H1 (cell line): ENCODE data around the gene PRSS36. TPM values are rescaled to one million over a fixed set of nuclear protein-coding genes. Genes with fewer than 3 reads are reported as not detected.

Source experiments
- CTCF ChIA-PET: fragments of 300-600 bp; sonication (Branson Sonifier 250); formaldehyde crosslinking; loops from one replicate; lab custom pipeline; 2021; ENCODE audit not compliant: partially characterized antibody; lab: Charles Lee
- POLR2A ChIA-PET: fragments of 300-600 bp; sonication (Branson Sonifier 250); formaldehyde crosslinking; loops from one replicate; lab custom pipeline; 2021; ENCODE audit warnings: inconsistent platforms; ENCODE audit not compliant: partially characterized antibody; lab: Charles Lee
- DNase-seq, 2 experiments: peaks; one replicate each; pipeline versions ENCODE4 v3.0.0 to v3.0.0-alpha.2; 2010 to 2022; ENCODE audit warnings: low spot score in 2 of 2, low read depth in 1 of 2, mixed read lengths in 1 of 2
- FAIRE-seq: peaks from 2 replicates; lab custom pipeline; 2011; peaks lifted over from hg19 to GRCh38; lab: Jason Lieb, UNC
- H2AFZ ChIP-seq: 2 replicates; pipeline ENCODE4 v1.8.1; 2012; ENCODE audit warnings: low read length, inconsistent platforms
- H2AK5ac ChIP-seq: 2 replicates; pipeline ENCODE4 v1.6.1; 2013; ENCODE audit warnings: low read depth, low read length
- H2BK120ac ChIP-seq: replicated peaks from 2 replicates; pipeline ENCODE3; 2013; ENCODE audit warnings: low read depth, low read length, inconsistent platforms
- H2BK12ac ChIP-seq: 2 replicates; pipeline ENCODE4 v1.6.1; 2013; ENCODE audit warnings: low read depth, low read length
- H2BK15ac ChIP-seq: 2 replicates; pipeline ENCODE4 v1.6.1; 2013; ENCODE audit warnings: low read length
- H2BK20ac ChIP-seq: 2 replicates; pipeline ENCODE4 v1.6.1; 2013; ENCODE audit warnings: low read length
- H2BK5ac ChIP-seq: 2 replicates; pipeline ENCODE4 v1.6.1; 2013; ENCODE audit warnings: low read depth, low read length
- H3K14ac ChIP-seq: 2 replicates; pipeline ENCODE4 v1.6.1; 2013; ENCODE audit warnings: inconsistent platforms; ENCODE audit not compliant: insufficient read length
- H3K18ac ChIP-seq: 2 replicates; pipeline ENCODE4 v1.6.1; 2013; ENCODE audit warnings: low read length; ENCODE audit errors: extremely low read depth
- H3K23ac ChIP-seq: 2 replicates; pipeline ENCODE4 v1.6.1; 2013; ENCODE audit warnings: inconsistent platforms; ENCODE audit not compliant: insufficient read length
- H3K23me2 ChIP-seq: 2 replicates; pipeline ENCODE4 v1.6.1; 2013; ENCODE audit warnings: low read depth, low read length
- H3K27ac ChIP-seq: 2 replicates; pipeline ENCODE4 v1.6.1; 2011; ENCODE audit warnings: low read depth, low read length, inconsistent platforms
- H3K27me3 ChIP-seq, 4 experiments: replicated peaks in 1 of 4; 1 replicate in 1 of 4; 2 replicates in 3 of 4; pipeline versions ENCODE4 v1.6.1 to v1.8.1; 2011 to 2013; ENCODE audit warnings: low read length in 3 of 4, mild to moderate bottlenecking in 3 of 4, inconsistent platforms in 2 of 4, mixed read lengths in 2 of 4, moderate library complexity in 1 of 4; ENCODE audit not compliant: control insufficient read depth in 3 of 4, insufficient read depth in 3 of 4; ENCODE audit errors: extremely low read depth in 1 of 4
- H3K36me3 ChIP-seq, 4 experiments: 2 replicates each; pipeline versions ENCODE4 v1.6.1 to v1.8.1; 2011 to 2013; ENCODE audit warnings: mild to moderate bottlenecking in 4 of 4, low read length in 3 of 4, moderate library complexity in 2 of 4, control low read depth in 1 of 4, inconsistent platforms in 1 of 4; ENCODE audit not compliant: insufficient read depth in 4 of 4, control insufficient read depth in 2 of 4
- H3K4ac ChIP-seq: replicated peaks from 2 replicates; pipeline ENCODE3; 2013; ENCODE audit warnings: low read length, low read depth, mixed read lengths, inconsistent platforms; ENCODE audit not compliant: insufficient read length
- H3K4me1 ChIP-seq, 4 experiments: replicated peaks in 1 of 4; 1 replicate in 1 of 4; 2 replicates in 3 of 4; pipeline versions ENCODE4 v1.6.1 to v1.8.1; 2011 to 2013; ENCODE audit warnings: low read length in 3 of 4, inconsistent platforms in 2 of 4, mixed read lengths in 1 of 4; ENCODE audit not compliant: insufficient read depth in 4 of 4, control insufficient read depth in 3 of 4
- H3K4me2 ChIP-seq, 2 experiments: 2 replicates each; pipeline versions ENCODE4 v1.6.1 to v1.8.1; 2011 to 2013; ENCODE audit warnings: low read depth in 2 of 2, low read length in 2 of 2, control low read depth in 1 of 2, inconsistent platforms in 1 of 2, mild to moderate bottlenecking in 1 of 2; ENCODE audit not compliant: insufficient read depth in 1 of 2
- H3K4me3 ChIP-seq, 4 experiments: fragments of 200-600, 300-600 bp in 1 of 4; sonication (generic), shearing (Covaris generic), sonication (Bioruptor Twin) in 1 of 4; 2 replicates each; pipeline versions ENCODE4 v1.5.1 to v1.8.1; 2011 to 2016; ENCODE audit warnings: low read length in 4 of 4, low read depth in 3 of 4, control low read depth in 2 of 4, inconsistent platforms in 2 of 4, mild to moderate bottlenecking in 2 of 4, mixed read lengths in 1 of 4, moderate library complexity in 1 of 4; ENCODE audit not compliant: insufficient read depth in 2 of 4; ENCODE audit errors: extremely low read depth in 1 of 4
- H3K56ac ChIP-seq: replicated peaks from 2 replicates; pipeline ENCODE3; 2013; ENCODE audit warnings: low read depth, mild to moderate bottlenecking, mixed read lengths, low read length, inconsistent platforms; ENCODE audit not compliant: insufficient read length
- H3K79me1 ChIP-seq: 2 replicates; pipeline ENCODE4 v1.6.1; 2013; ENCODE audit warnings: low read depth, low read length, control low read depth
- H3K79me2 ChIP-seq, 2 experiments: 2 replicates each; pipeline versions ENCODE4 v1.6.1 to v1.8.1; 2012 to 2013; ENCODE audit warnings: low read length in 2 of 2, mild to moderate bottlenecking in 2 of 2, inconsistent platforms in 1 of 2; ENCODE audit not compliant: insufficient read depth in 2 of 2, control insufficient read depth in 1 of 2
- H3K9ac ChIP-seq, 4 experiments: replicated peaks in 1 of 4; 1 replicate in 1 of 4; 2 replicates in 3 of 4; pipeline versions ENCODE4 v1.6.1 to v1.8.1; 2011 to 2013; ENCODE audit warnings: low read depth in 3 of 4, low read length in 3 of 4, control low read depth in 2 of 4, mild to moderate bottlenecking in 2 of 4, moderate library complexity in 2 of 4, inconsistent platforms in 1 of 4; ENCODE audit errors: extremely low read depth in 1 of 4
- H3K9me3 ChIP-seq, 2 experiments: 2 replicates each; pipeline versions ENCODE4 v1.6.1 to v1.8.1; 2012 to 2013; ENCODE audit warnings: mild to moderate bottlenecking in 2 of 2, moderate library complexity in 2 of 2, control low read depth in 1 of 2, inconsistent platforms in 1 of 2, low read depth in 1 of 2, low read length in 1 of 2, mixed read lengths in 1 of 2; ENCODE audit not compliant: insufficient read depth in 2 of 2
- H4K20me1 ChIP-seq, 2 experiments: replicated peaks in 1 of 2; 2 replicates each; pipeline versions ENCODE3 to v1.8.1; 2011 to 2013; ENCODE audit warnings: inconsistent platforms in 2 of 2, low read length in 2 of 2, mild to moderate bottlenecking in 1 of 2; ENCODE audit not compliant: insufficient read depth in 2 of 2, control insufficient read depth in 1 of 2
- H4K5ac ChIP-seq: 2 replicates; pipeline ENCODE4 v1.6.1; 2013; ENCODE audit warnings: low read length, low read depth, mixed read lengths, inconsistent platforms; ENCODE audit not compliant: insufficient read length
- H4K8ac ChIP-seq: 2 replicates; pipeline ENCODE4 v1.8.0; 2013; ENCODE audit warnings: mild to moderate bottlenecking, moderate library complexity, low read length, inconsistent platforms; ENCODE audit not compliant: insufficient read depth; ENCODE audit errors: extremely low read depth
- H4K91ac ChIP-seq: replicated peaks from 2 replicates; pipeline ENCODE3; 2013; ENCODE audit warnings: low read length, mixed read lengths, inconsistent platforms; ENCODE audit not compliant: insufficient read length
- CHD1 ChIP-seq: IDR thresholded peaks from 2 replicates; pipeline ENCODE4 v1.6.1; 2012; ENCODE audit warnings: low read depth, low read length, improper control_type of control experiment
- FOSL1 ChIP-seq: IDR thresholded peaks from 2 replicates; pipeline ENCODE4 v1.6.1; 2011; ENCODE audit warnings: mild to moderate bottlenecking, low read depth, low read length, moderate library complexity; ENCODE audit not compliant: insufficient read depth
- JUND ChIP-seq: IDR thresholded peaks from 2 replicates; pipeline ENCODE4 v1.6.1; 2011; ENCODE audit warnings: mild to moderate bottlenecking, improper control_type of control experiment, low read length
- KDM4A ChIP-seq: IDR thresholded peaks from one replicate; pipeline ENCODE4 v1.7.1; 2012; ENCODE audit warnings: low read depth, mild to moderate bottlenecking, moderate library complexity, low read length, inconsistent platforms; ENCODE audit not compliant: severe bottlenecking
- SUZ12 ChIP-seq: fragments of 200-600 bp; sonication (generic); IDR thresholded peaks from 2 replicates; pipeline ENCODE4 v1.6.1; 2012; ENCODE audit warnings: mild to moderate bottlenecking, inconsistent platforms, low read length, moderate library complexity, mixed read lengths
- WGBS, 2 experiments: shearing (Covaris generic) in 1 of 2; methylation state at CpG; one replicate each; pipeline versions ENCODE4 v1.1.6 to v1.1.7; 2013 to 2015; ENCODE audit warnings: low lambda C conversion rate in 2 of 2, mixed read lengths in 2 of 2, inconsistent platforms in 1 of 2, low coverage in 1 of 2, missing lambda C conversion rate in 1 of 2; ENCODE audit not compliant: insufficient replicate concordance in 2 of 2, insufficient coverage in 1 of 2, insufficient read length in 1 of 2; ENCODE audit errors: extremely low coverage in 1 of 2, missing lambda C conversion rate in 1 of 2; 5-methylcytosine and 5-hydroxymethylcytosine counted together
- polyA plus RNA-seq, 7 experiments: library from polyadenylated mRNA; depleted of rRNA in 3 of 7; stranded (reverse) in 5 of 7; unstranded in 2 of 7; fragments of >200 nt in 5 of 7; fragments of 200-250 nt in 2 of 7; gene quantifications; 1 replicate in 5 of 7; 2 replicates in 1 of 7; 4 replicates in 1 of 7; pipeline versions ENCODE4 v1.2.1 to v1.2.3, GENCODE V29; 2011 to 2013; ENCODE audit warnings: missing spikeins in 2 of 7, mixed read lengths in 2 of 7
- total RNA-seq: library from RNA; stranded (reverse); fragmentation: NEBNext Ultra II Directional; extraction: Animal tissue kit (Norgen Biotek cat#: 25700); gene quantifications from 2 replicates; pipeline ENCODE4 v1.2.1, GENCODE V29; 2021

Gene PRSS36
- total and polyA plus RNA-seq, 2 of the 8 experiments (the other 6 are each of a cell fraction or from before 2014, with no cell fraction given): 1.3 to 1.9 TPM

GRCh38 chr16:31092330-31092729 is 57.5 kb downstream of the PRSS36 start:
- H3K27me3 ChIP-seq: no peaks in the 10 kb centered on the region
- CTCF ChIA-PET: interaction anchor here (0.8 to 2.3 kb wide), 8 partner anchors 8 to 108 kb away, joined by 3 to 10 read pairs (median 4); partner anchors contain the start of gene HSD3B7
- peaks cover 0 to 15% (median 4%) of the 10 kb centered on the region in 4 experiments; a peak in 5 of 8 replicates for H3K36me3 ChIP-seq
- H2BK120ac ChIP-seq: no peak overlapping the region
- H3K79me2 ChIP-seq: peaks cover 0 to 7% of the 10 kb centered on the region in 2 experiments; a peak in 1 of 4 replicates
- H3K9me3 ChIP-seq: no peaks in the 10 kb centered on the region
- H2BK20ac ChIP-seq: no peak overlapping the region
- H2AK5ac ChIP-seq: no peak overlapping the region
- H3K23me2 ChIP-seq: peaks cover 10% of the 10 kb centered on the region
- no peak overlapping the region for H4K5ac ChIP-seq
- 94% methylated on average over 5 of the region's 5 CpGs; no CpG with 5 or more reads in 1 of the 2 experiments for WGBS, 2 experiments
- no peak overlapping the region for H2BK15ac ChIP-seq
- H3K4ac ChIP-seq: no peak overlapping the region
- H3K23ac ChIP-seq: no peak overlapping the region
- no peak overlapping the region for H3K27ac ChIP-seq
- H3K4me2 ChIP-seq: peak overlapping the region in 1 of 2 experiments; percentile 85; a peak in 1 of 4 replicates
- no peak overlapping the region for H4K91ac ChIP-seq
- no peak overlapping the region for H2BK5ac ChIP-seq
- no peak overlapping the region for H3K56ac ChIP-seq
- DNase-seq: no peak
- POLR2A ChIA-PET: interaction anchor here (0.9 to 4.2 kb wide), 11 partner anchors 8 to 109 kb away, joined by 3 to 26 read pairs (median 5); partner anchors contain the start of genes FUS, KAT8, ZNF646 and ZNF668
- peaks cover 10% of the 10 kb centered on the region for H3K79me1 ChIP-seq
- FAIRE-seq: no peak
- H3K18ac ChIP-seq: no peak overlapping the region
- H2BK12ac ChIP-seq: no peak overlapping the region
- H3K4me1 ChIP-seq: peaks cover 0 to 9% (median 3%) of the 10 kb centered on the region in 4 experiments; a peak in 4 of 7 replicates
- H3K4me3 ChIP-seq: no peak overlapping the region
- TF ChIP-seq KDM4A (no peak), JUND (no peak), SUZ12 (no peak), CHD1 (no peak), FOSL1 (no peak)
- TF ChIP-seq, all 59 proteins: peak for 0
- H3K9ac ChIP-seq: no peak overlapping the region
- H3K14ac ChIP-seq: no peak overlapping the region
- H4K20me1 ChIP-seq: peaks cover 8 to 20% of the 10 kb centered on the region in 2 experiments
- no peak overlapping the region for H4K8ac ChIP-seq
- no peak overlapping the region for H2AFZ ChIP-seq
